Activated gamma-delta T cell (primary cell): ENCODE data around the gene IGFL4.

Experiments
- DNase-seq: peaks from one replicate; lab custom pipeline; 2025; lab: John Stamatoyannopoulos, UW

IGFL4 gene

GRCh38 chr19:46020819-46021125, 20.0 kb downstream of the IGFL4 start:
- no peak for DNase-seq

GRCh38 chr19:46019270-46019669, 21.5 kb downstream of the IGFL4 start:
- DNase-seq = no peak

- no peak for DNase-seq
These were observed 22.0 kb downstream of the IGFL4 start for GRCh38 chr19:46018729-46019251.

GRCh38 chr19:46017874-46018675, 22.7 kb downstream of the IGFL4 start:
- no peak for DNase-seq

GRCh38 chr19:46017095-46017429, 23.7 kb downstream of the IGFL4 start:
- DNase-seq = no peak

GRCh38 chr19:46016426-46017094, 24.2 kb downstream of the IGFL4 start:
- peak; percentile 52 for DNase-seq

- DNase-seq = peak; percentile 30
These were observed 24.9 kb downstream of the IGFL4 start for GRCh38 chr19:46015687-46016425.

- peak; percentile 41 for DNase-seq
These were observed 25.7 kb downstream of the IGFL4 start for GRCh38 chr19:46014941-46015686.

GRCh38 chr19:46014534-46014933, 26.3 kb downstream of the IGFL4 start:
- DNase-seq = no peak

- no peak for DNase-seq
These were observed 31.0 kb downstream of the IGFL4 start for GRCh38 chr19:46009530-46010510.

- no peak for DNase-seq
These were observed 34.4 kb downstream of the IGFL4 start for GRCh38 chr19:46006411-46006810.

GRCh38 chr19:46002678-46003275, 38.0 kb downstream of the IGFL4 start:
- no peak for DNase-seq

- peak; percentile 34 for DNase-seq
These were observed 40.1 kb downstream of the IGFL4 start for GRCh38 chr19:46000491-46001246.

GRCh38 chr19:45999653-46000121, 41.1 kb downstream of the IGFL4 start:
- no peak for DNase-seq

GRCh38 chr19:45998834-45999233, 42.0 kb downstream of the IGFL4 start:
- no peak for DNase-seq

- no peak for DNase-seq
These were observed 43.9 kb downstream of the IGFL4 start for GRCh38 chr19:45996933-45997332.

GRCh38 chr19:45995715-45996385, 45.0 kb downstream of the IGFL4 start:
- DNase-seq = no peak

GRCh38 chr19:45994998-45995714, 45.6 kb downstream of the IGFL4 start, which contains the start of gene CCDC61:
Gene CCDC61, plus strand, starts transcription at chr19:45995467. Its CDS starts 7,552 bp downstream, at chr19:46003019.
- peak; percentile 73 for DNase-seq
